GM19397 (cell line): ENCODE results near the gene GNA15.

Experiments used
- ATAC-seq: cut with Tn5 transposase; IDR thresholded peaks from one replicate; pipeline ENCODE4 v1.9.1; 2021; ENCODE audit warnings: mild to moderate bottlenecking, moderate library complexity; ENCODE audit not compliant: unreplicated experiment

The GNA15 gene

GRCh38 chr19:3120611-3121276 lies 15.1 kb upstream of the GNA15 start:
- no peak for ATAC-seq

GRCh38 chr19:3121396-3121795 lies 14.4 kb upstream of the GNA15 start:
- ATAC-seq = no peak

GRCh38 chr19:3121821-3122511 lies 13.9 kb upstream of the GNA15 start:
- ATAC-seq = no peak

GRCh38 chr19:3122512-3122870 lies 13.3 kb upstream of the GNA15 start:
- no peak for ATAC-seq

GRCh38 chr19:3123088-3123721 lies 12.6 kb upstream of the GNA15 start:
- no peak for ATAC-seq

GRCh38 chr19:3123956-3124355 lies 11.9 kb upstream of the GNA15 start:
- ATAC-seq = no peak

- ATAC-seq = no peak
Measured at GRCh38 chr19:3124630-3125029, 11.2 kb upstream of the GNA15 start.

- ATAC-seq = no peak
Measured at GRCh38 chr19:3125900-3126524, 9.8 kb upstream of the GNA15 start.

GRCh38 chr19:3129112-3129511 lies 6.7 kb upstream of the GNA15 start:
- ATAC-seq = no peak

- ATAC-seq = no peak
Measured at GRCh38 chr19:3131168-3131567, 4.7 kb upstream of the GNA15 start.

GRCh38 chr19:3132971-3133792 lies 2.7 kb upstream of the GNA15 start:
- ATAC-seq = peak; percentile 48

GRCh38 chr19:3133793-3134116 lies 2.1 kb upstream of the GNA15 start:
- peak; percentile 14 for ATAC-seq

- ATAC-seq = no peak
Measured at GRCh38 chr19:3136684-3137055, 837 bp downstream of the GNA15 start.

- no peak for ATAC-seq
Measured at GRCh38 chr19:3137119-3137518, 1.3 kb downstream of the GNA15 start.

- ATAC-seq = no peak
Measured at GRCh38 chr19:3138268-3138667, 2.4 kb downstream of the GNA15 start.

- ATAC-seq = no peak
Measured at GRCh38 chr19:3140667-3141038, 4.8 kb downstream of the GNA15 start.

- no peak for ATAC-seq
Measured at GRCh38 chr19:3142292-3142670, 6.4 kb downstream of the GNA15 start.

GRCh38 chr19:3142781-3143337 lies 7.0 kb downstream of the GNA15 start:
- ATAC-seq = no peak

GRCh38 chr19:3145909-3146676 lies 10.3 kb downstream of the GNA15 start:
- no peak for ATAC-seq

GRCh38 chr19:3146677-3147100 lies 10.9 kb downstream of the GNA15 start:
- no peak for ATAC-seq
